Measurements from ENCODE around the gene GLOD5.

GRCh38 chrX:48785186-48785539 lies 23.6 kb downstream of the GLOD5 start:
- TF ChIP-seq, protein P1, sequence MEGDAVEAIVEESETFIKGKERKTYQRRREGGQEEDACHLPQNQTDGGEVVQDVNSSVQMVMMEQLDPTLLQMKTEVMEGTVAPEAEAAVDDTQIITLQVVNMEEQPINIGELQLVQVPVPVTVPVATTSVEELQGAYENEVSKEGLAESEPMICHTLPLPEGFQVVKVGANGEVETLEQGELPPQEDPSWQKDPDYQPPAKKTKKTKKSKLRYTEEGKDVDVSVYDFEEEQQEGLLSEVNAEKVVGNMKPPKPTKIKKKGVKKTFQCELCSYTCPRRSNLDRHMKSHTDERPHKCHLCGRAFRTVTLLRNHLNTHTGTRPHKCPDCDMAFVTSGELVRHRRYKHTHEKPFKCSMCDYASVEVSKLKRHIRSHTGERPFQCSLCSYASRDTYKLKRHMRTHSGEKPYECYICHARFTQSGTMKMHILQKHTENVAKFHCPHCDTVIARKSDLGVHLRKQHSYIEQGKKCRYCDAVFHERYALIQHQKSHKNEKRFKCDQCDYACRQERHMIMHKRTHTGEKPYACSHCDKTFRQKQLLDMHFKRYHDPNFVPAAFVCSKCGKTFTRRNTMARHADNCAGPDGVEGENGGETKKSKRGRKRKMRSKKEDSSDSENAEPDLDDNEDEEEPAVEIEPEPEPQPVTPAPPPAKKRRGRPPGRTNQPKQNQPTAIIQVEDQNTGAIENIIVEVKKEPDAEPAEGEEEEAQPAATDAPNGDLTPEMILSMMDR (conservative IDR thresholded peaks at IDR 0.05) = no peak
- no peak for TF ChIP-seq ZFX (IDR thresholded peaks at IDR 0.05)

Data from C4-2B (cell line).